NCI-H2227 treated with DMSO at 0.1 percent for 48 hours (cell line): ENCODE data around the gene SIM2.

ENCODE experiments used
- DNase-seq: peaks from one replicate; lab custom pipeline; 2025; lab: John Stamatoyannopoulos, UW

The SIM2 gene

DNA sequence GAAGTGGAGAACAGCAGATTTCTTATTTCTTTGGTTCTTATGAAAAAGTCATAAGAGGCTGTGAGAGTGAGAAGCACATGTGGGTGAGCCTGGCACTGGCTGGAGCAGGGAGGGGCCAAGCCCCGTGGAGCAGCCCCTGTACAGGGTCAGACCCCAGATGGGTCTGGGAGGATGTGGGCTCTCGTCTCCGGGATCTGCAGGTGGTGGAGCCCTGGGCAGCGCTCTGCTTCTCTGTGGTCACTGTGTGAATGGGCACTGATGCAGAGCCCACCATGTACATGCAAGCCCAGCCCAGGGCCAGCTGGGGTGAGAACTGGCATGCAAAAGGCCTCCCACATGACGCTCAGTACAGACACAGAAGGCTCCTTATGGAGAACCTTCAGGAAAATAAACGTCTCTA lies 67.6 kb downstream of the SIM2 start:
- no peak for DNase-seq

GRCh38 chr21:36767096-36767495 lies 68.2 kb downstream of the SIM2 start:
- DNase-seq, result no peak

GRCh38 chr21:36768496-36768895 lies 69.6 kb downstream of the SIM2 start:
- no peak for DNase-seq

GRCh38 chr21:36769051-36769839 lies 70.3 kb downstream of the SIM2 start:
- DNase-seq, result no peak

GRCh38 chr21:36773117-36773516 lies 74.2 kb downstream of the SIM2 start:
- DNase-seq, result no peak

- no peak for DNase-seq
Observed at GRCh38 chr21:36773995-36774394, 75.1 kb downstream of the SIM2 start.

DNA sequence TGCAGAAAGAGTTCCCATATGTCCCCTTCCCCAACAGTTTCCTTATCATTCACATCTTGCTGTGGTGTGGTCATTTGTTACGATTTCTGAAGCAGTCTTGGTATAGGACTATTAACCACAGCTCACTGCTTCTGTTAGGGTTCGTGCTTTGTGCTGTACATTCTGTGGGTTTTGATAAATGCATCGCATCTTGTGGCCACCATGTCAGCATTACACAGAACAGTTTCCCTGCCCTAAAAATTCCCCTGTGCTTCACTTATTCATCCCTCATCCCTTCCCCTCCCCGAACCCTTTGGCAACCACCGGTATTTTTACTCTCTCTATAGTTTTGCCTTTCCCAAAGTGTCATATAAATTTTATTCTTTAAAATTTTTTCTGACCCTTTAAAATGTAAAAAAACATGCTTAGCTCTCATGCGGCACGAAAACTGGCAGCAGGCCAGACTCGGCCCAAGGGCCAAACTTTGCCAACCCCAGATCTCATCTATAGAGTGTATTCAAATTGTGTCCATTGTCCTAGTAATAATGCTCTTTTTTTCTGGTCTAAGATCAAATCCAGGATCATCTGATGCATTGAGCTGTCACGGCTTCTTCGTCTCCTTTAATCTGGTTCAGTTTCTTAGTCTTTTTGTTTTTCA lies 78.2 kb downstream of the SIM2 start:
- DNase-seq, result no peak

- no peak for DNase-seq
Observed at GRCh38 chr21:36780861-36781260, 81.9 kb downstream of the SIM2 start.

DNA sequence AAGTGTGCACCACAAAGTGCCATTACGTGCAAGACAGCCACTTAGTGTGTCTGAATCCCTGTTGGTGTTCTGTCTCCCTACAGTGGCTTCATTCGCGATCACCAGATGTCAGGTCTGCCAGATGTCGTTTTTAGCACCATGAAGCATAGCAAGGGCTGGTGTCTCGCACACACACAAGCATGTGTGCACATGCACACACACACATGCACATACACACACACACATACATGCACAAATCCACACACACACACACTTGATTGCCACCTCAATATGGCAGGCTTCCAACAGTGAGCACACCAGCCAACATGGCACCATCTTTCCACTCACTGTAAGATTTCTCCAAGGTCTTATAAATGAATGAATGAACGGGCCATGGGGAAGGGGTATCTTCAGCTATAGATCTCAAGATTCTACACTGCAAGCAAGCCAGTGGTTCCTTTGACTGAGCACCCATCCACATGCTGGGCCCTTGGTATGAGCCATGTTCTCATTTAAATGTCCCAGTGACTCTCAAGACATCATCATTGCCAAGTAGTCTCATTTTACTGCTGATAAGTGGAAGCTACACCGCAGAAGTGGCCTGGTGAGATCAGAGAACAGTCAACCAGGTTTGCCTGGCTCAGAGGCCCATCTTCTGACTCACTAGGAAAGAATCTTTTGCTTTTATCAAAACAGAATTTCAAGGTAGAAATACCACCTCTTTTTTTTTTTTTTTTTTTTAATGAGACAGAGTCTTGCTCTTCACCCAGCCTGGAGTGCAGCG lies 84.9 kb downstream of the SIM2 start:
- no peak for DNase-seq

- no peak for DNase-seq
Observed at GRCh38 chr21:36784947-36785346, 86.0 kb downstream of the SIM2 start.

- DNase-seq, result no peak
Observed at GRCh38 chr21:36785615-36786014, 86.7 kb downstream of the SIM2 start.

- no peak for DNase-seq
Observed at GRCh38 chr21:36786186-36786585, 87.3 kb downstream of the SIM2 start.

DNA sequence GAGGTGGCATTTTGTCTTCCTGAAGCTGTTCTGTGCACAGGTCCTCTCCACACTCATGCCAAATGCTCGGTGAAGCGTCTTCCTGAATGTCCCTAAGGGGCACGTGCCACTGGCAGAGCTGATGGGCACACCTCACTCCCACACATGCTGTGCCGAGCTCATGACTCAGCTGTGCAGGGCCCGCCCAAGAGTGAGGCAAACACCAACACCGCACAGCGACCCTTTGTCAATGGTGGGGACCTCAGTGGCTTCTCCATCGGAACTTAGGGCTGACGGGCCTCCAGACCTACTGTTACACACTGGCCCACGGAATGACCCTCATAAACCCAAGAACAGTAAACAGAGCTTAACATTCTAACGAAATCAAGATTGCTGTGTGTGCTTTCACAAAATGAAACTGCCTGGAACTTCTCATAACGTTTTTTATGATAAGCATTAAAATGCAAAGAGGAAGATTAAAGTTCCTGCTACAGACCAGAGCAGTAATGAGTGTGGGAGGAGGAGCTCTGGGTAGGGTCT lies 89.3 kb downstream of the SIM2 start:
- no peak for DNase-seq

GRCh38 chr21:36790616-36791015 lies 91.7 kb downstream of the SIM2 start:
- DNase-seq, result peak; percentile 40

- peak; percentile 40 for DNase-seq
Observed at GRCh38 chr21:36791180-36791579, 92.3 kb downstream of the SIM2 start.

DNA sequence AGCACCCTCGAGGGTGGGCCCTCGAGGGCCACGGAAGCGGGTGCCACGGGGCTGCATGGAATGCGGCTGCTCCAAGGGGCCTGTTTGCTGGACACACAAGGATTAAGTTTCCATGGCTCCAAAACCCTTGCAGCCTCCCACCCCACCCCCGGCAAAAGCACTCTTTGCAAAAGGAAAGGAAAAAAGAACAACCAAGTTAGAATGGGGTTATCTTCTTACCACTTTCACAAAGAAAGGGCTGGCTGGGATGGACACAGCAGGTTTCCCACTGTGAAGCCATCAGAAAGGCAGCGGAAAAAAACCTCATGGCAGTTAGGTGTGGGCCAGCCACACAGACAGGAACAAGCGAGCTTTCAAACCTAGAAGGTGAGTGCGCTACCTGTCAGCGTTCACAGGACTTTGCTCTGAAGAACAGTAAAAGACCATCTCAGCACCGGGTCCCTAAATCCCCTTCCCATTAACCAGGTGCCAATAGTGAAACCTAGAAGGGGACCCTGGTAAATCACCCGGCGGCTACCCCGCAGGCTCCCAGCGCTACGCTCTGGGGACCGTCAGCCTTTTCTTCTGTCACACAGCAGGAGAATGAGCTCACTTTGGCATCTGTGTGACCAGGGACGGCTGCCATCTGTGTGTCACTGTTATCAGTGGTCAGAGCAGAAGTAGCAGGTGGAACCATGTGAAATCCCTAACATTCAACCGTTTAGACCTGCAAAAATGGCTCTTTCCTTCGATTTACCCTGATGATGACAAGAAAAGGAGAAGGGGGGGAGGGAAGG lies 93.0 kb downstream of the SIM2 start:
- DNase-seq, result no peak

DNA sequence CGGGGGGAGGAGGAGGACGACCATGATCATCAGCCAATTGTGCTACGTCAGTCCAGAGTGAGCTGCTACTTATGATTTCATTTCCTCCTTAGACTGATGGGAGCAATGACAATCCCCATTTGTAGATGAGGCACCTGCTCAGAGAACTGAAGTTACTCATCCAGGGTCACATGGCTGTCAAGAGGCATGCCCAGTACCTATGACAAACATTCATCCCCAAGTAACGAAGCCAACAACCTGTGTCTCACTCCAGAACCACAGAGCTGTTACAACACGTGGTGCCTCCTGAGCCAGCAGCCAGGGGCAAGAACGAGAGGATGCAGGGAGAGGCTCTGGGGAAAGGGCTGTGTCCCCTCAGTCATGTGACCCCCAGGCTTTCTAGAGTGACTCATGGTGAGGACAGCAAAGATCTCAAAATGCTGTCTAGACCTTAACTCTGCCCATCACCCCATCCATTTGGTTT lies 93.6 kb downstream of the SIM2 start:
- no peak for DNase-seq

GRCh38 chr21:36796070-36796469 lies 97.2 kb downstream of the SIM2 start:
- DNase-seq, result no peak

GRCh38 chr21:36798491-36798890 lies 99.6 kb downstream of the SIM2 start:
- DNase-seq, result no peak
